Panc1 (cell line): ENCODE results near the gene MTF1. TPM values are rescaled to one million over a fixed set of nuclear protein-coding genes. Genes with fewer than 3 reads are reported as not detected.

Experiments used
- ATAC-seq: fragments of 200-7000 bp; cut with Tn5 transposase; 2 replicates; pipeline ENCODE4 v1.9.1; 2020; ENCODE audit warnings: mild to moderate bottlenecking, moderate library complexity
- BruUV-seq: library from RNA; stranded (reverse); fragments of 400-500 nt; replicated peaks from 2 replicates; lab custom pipeline; 2021; lab: Mats Ljungman, UMichigan
- CTCF ChIA-PET: fragments of 300-600 bp; sonication (Branson Sonifier 250); formaldehyde crosslinking; loops from one replicate; lab custom pipeline; 2022; ENCODE audit warnings: antibody characterized with exemption; lab: Charles Lee
- POLR2A ChIA-PET: fragments of 300-600 bp; sonication (Branson Sonifier 250); formaldehyde crosslinking; loops from one replicate; lab custom pipeline; 2022; ENCODE audit warnings: antibody characterized with exemption; lab: Charles Lee
- DNase-seq: peaks from one replicate; pipeline ENCODE4 v3.0.0-alpha.2; 2010; ENCODE audit warnings: low read depth, low spot score
- H3K27ac ChIP-seq: 2 replicates; pipeline ENCODE4 v1.5.1; 2011; ENCODE audit warnings: mild to moderate bottlenecking, low read length, inconsistent platforms
- H3K27me3 ChIP-seq: fragments of 200-500 bp; sonication (Bioruptor generic); 2 replicates; pipeline ENCODE4 v1.6.0; 2014; ENCODE audit warnings: low read length, inconsistent platforms; ENCODE audit not compliant: control insufficient read depth, insufficient read depth
- H3K36me3 ChIP-seq: fragments of 200-500 bp; sonication (Bioruptor generic); 2 replicates; pipeline ENCODE4 v1.5.1; 2014; ENCODE audit warnings: inconsistent platforms, mild to moderate bottlenecking, low read length, moderate library complexity; ENCODE audit not compliant: control insufficient read depth, insufficient read depth
- H3K4me1 ChIP-seq: 2 replicates; pipeline ENCODE4 v1.5.1; 2011; ENCODE audit warnings: inconsistent platforms, mild to moderate bottlenecking, low read length, moderate library complexity; ENCODE audit not compliant: control insufficient read depth, insufficient read depth
- H3K4me3 ChIP-seq, 2 experiments: 2 replicates each; pipeline ENCODE4 v1.5.1; 2011 to 2012; ENCODE audit warnings: low read depth in 2 of 2, low read length in 2 of 2, mild to moderate bottlenecking in 2 of 2, inconsistent platforms in 1 of 2, moderate library complexity in 1 of 2
- H3K9me3 ChIP-seq: fragments of 200-500 bp; sonication (Bioruptor generic); 2 replicates; pipeline ENCODE4 v1.5.1; 2014; ENCODE audit warnings: low read depth, mild to moderate bottlenecking, inconsistent platforms, low read length, moderate library complexity; ENCODE audit not compliant: control insufficient read depth, insufficient read depth
- CTCF ChIP-seq: fragments of 450-650 bp; IDR thresholded peaks from 2 replicates; pipeline ENCODE4 v1.5.1; 2017; ENCODE audit warnings: mild to moderate bottlenecking
- POLR2AphosphoS5 ChIP-seq: IDR thresholded peaks from 2 replicates; pipeline ENCODE4 v1.6.1; 2012; ENCODE audit warnings: mild to moderate bottlenecking, low read depth, low read length, moderate library complexity
- REST ChIP-seq, 2 experiments: IDR thresholded peaks; 2 replicates each; pipeline ENCODE4 v1.6.1; 2011 to 2012; ENCODE audit warnings: low read depth in 2 of 2, control low read depth in 1 of 2, low read length in 1 of 2, mild to moderate bottlenecking in 1 of 2, moderate library complexity in 1 of 2; ENCODE audit not compliant: insufficient read depth in 1 of 2
- SIN3A ChIP-seq: IDR thresholded peaks from 2 replicates; pipeline ENCODE4 v1.6.1; 2012; ENCODE audit warnings: low read depth, mild to moderate bottlenecking, low read length, moderate library complexity, borderline replicate concordance; ENCODE audit not compliant: insufficient read depth
- TCF7L2 ChIP-seq: IDR thresholded peaks from 2 replicates; pipeline ENCODE4 v1.6.1; 2011; ENCODE audit warnings: mild to moderate bottlenecking, low read depth, low read length, inconsistent platforms
- in situ Hi-C: cut with HindIII; loops from 2 replicates; pipeline ENCODE4 v1.10.0; 2016; ENCODE audit warnings: low sequenced_read_pairs, low pct_unique_long_range_greater_than_20kb
- intact Hi-C: fragments of 100-400 bp; cut with micrococcal nuclease; formaldehyde crosslinking; loops from one replicate; pipeline ENCODE4 v1.10.0; 2022; ENCODE audit not compliant: unreplicated experiment
- total RNA-seq: library from RNA; stranded (reverse); gene quantifications from one replicate; pipeline ENCODE4 v1.2.1, GENCODE V29; 2021; ENCODE audit not compliant: unreplicated experiment

Gene MTF1
- total RNA-seq, 1 experiment from 2014 or later: 26.2 TPM

GRCh38 chr1:37846647-37847339, 12.6 kb downstream of the MTF1 start:
- Histone ChIP-seq H3K27ac (no peak overlapping the region), H3K4me3 (no peak overlapping the region), H3K36me3 (peaks cover 2% of the 10 kb centered on the region; the same call in 1 of the 2 replicates), H3K27me3 (no peaks in the 10 kb centered on the region), H3K9me3 (no peaks in the 10 kb centered on the region), H3K4me1 (no peaks in the 10 kb centered on the region)
- ATAC-seq (no peak), DNase-seq (no peak)
- in situ Hi-C loops (no loop called here), intact Hi-C loops (no loop called here)
- POLR2A ChIA-PET: interaction anchor here (0.6 kb wide), 1 partner anchor 48 kb away, joined by 6 read pairs; no protein-coding TSS in a partner anchor
- CTCF ChIA-PET: no interaction called here
- no TSS peak for BruUV-seq
- TF ChIP-seq REST (IDR thresholded peaks at IDR 0.05; ENCODE audit: insufficient read depth in 1 of 2, low read depth in 2 of 2, low read length in 1 of 2) (no peak), POLR2AphosphoS5 (no peak), TCF7L2 (no peak), CTCF (no peak), SIN3A (no peak)

GRCh38 chr1:37845786-37846185, 13.6 kb downstream of the MTF1 start:
- Histone ChIP-seq H3K27ac (no peak overlapping the region), H3K4me1 (no peaks in the 10 kb centered on the region), H3K27me3 (no peaks in the 10 kb centered on the region), H3K36me3 (peaks cover under 1% of the 10 kb centered on the region; the same call in 1 of the 2 replicates), H3K4me3 (no peak overlapping the region), H3K9me3 (no peaks in the 10 kb centered on the region)
- in situ Hi-C loops: no loop called here
- CTCF ChIA-PET: no interaction called here
- TF ChIP-seq CTCF: no peak
- TF ChIP-seq TCF7L2: no peak
- no peak for TF ChIP-seq REST (IDR thresholded peaks at IDR 0.05; ENCODE audit: insufficient read depth in 1 of 2, low read depth in 2 of 2, low read length in 1 of 2)
- TF ChIP-seq POLR2AphosphoS5: no peak
- no peak for TF ChIP-seq SIN3A
- no peak for DNase-seq
- intact Hi-C loops: no loop called here
- POLR2A ChIA-PET: no interaction called here
- ATAC-seq: no peak
- no TSS peak for BruUV-seq
